BE2C (cell line): ENCODE results near the gene CLDN5.

Experiments used
- DNase-seq: peaks from one replicate; pipeline ENCODE4 v3.0.0-alpha.2; 2020
- H3K27me3 ChIP-seq: fragments of 250-450 bp; sonication (Bioruptor Pico); 2 replicates; pipeline ENCODE4 v1.5.1; 2020; ENCODE audit warnings: mild to moderate bottlenecking
- H3K36me3 ChIP-seq: fragments of 250-450 bp; sonication (Bioruptor Pico); 2 replicates; pipeline ENCODE4 v1.5.1; 2020; ENCODE audit warnings: mild to moderate bottlenecking
- H3K4me1 ChIP-seq: fragments of 250-450 bp; sonication (Bioruptor Pico); 2 replicates; pipeline ENCODE4 v1.5.1; 2020
- H3K4me3 ChIP-seq: 2 replicates; pipeline ENCODE4 v1.5.1; 2011; ENCODE audit warnings: low read depth, low read length
- H3K9me3 ChIP-seq: fragments of 250-450 bp; sonication (Bioruptor Pico); 2 replicates; pipeline ENCODE4 v1.5.1; 2020
- CTCF ChIP-seq: IDR thresholded peaks from 2 replicates; pipeline ENCODE4 v1.5.1; 2012; ENCODE audit warnings: mild to moderate bottlenecking, low read depth, low read length

CLDN5 gene

GRCh38 chr22:19490628-19491230, 33.5 kb downstream of the CLDN5 start:
- peaks cover 56% of the 10 kb centered on the region for H3K36me3 ChIP-seq
- no peaks in the 10 kb centered on the region for H3K9me3 ChIP-seq
- TF ChIP-seq CTCF = no peak
- H3K27me3 ChIP-seq = no peaks in the 10 kb centered on the region
- H3K4me3 ChIP-seq = no peak overlapping the region
- no peak for DNase-seq
- peaks cover 5% of the 10 kb centered on the region; the same call in 1 of the 2 replicates for H3K4me1 ChIP-seq

GRCh38 chr22:19488884-19489843, 35.0 kb downstream of the CLDN5 start:
- Histone ChIP-seq H3K27me3 (no peaks in the 10 kb centered on the region), H3K4me3 (no peak overlapping the region), H3K9me3 (no peaks in the 10 kb centered on the region), H3K4me1 (peaks cover 5% of the 10 kb centered on the region; the same call in 1 of the 2 replicates), H3K36me3 (peaks cover 54% of the 10 kb centered on the region)
- no peak for DNase-seq
- no peak for TF ChIP-seq CTCF

GRCh38 chr22:19488285-19488684, 35.9 kb downstream of the CLDN5 start:
- DNase-seq = no peak
- Histone ChIP-seq H3K9me3 (no peaks in the 10 kb centered on the region), H3K4me1 (peaks cover 5% of the 10 kb centered on the region; the same call in 1 of the 2 replicates), H3K27me3 (no peaks in the 10 kb centered on the region), H3K4me3 (no peak overlapping the region), H3K36me3 (peaks cover 52% of the 10 kb centered on the region)
- no peak for TF ChIP-seq CTCF

- Histone ChIP-seq H3K27me3 (no peaks in the 10 kb centered on the region), H3K4me1 (no peaks in the 10 kb centered on the region), H3K4me3 (no peak overlapping the region), H3K9me3 (no peaks in the 10 kb centered on the region), H3K36me3 (peaks cover 47% of the 10 kb centered on the region)
- DNase-seq = no peak
- TF ChIP-seq CTCF = no peak
Measured at GRCh38 chr22:19483481-19484244, 40.5 kb downstream of the CLDN5 start.

GRCh38 chr22:19482297-19482696, 41.9 kb downstream of the CLDN5 start:
- Histone ChIP-seq H3K4me1 (no peaks in the 10 kb centered on the region), H3K9me3 (no peaks in the 10 kb centered on the region), H3K4me3 (no peak overlapping the region), H3K36me3 (peaks cover 43% of the 10 kb centered on the region), H3K27me3 (no peaks in the 10 kb centered on the region)
- DNase-seq = no peak
- TF ChIP-seq CTCF = no peak
